ENCODE data around the gene C16orf87.
"Not testable (repeated sequence)": the region's sequence is repeated elsewhere in the genome, so short reads cannot be mapped to it uniquely, and the experiment has no call there.

The C16orf87 gene, protein sequence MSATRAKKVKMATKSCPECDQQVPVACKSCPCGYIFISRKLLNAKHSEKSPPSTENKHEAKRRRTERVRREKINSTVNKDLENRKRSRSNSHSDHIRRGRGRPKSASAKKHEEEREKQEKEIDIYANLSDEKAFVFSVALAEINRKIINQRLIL

DNA sequence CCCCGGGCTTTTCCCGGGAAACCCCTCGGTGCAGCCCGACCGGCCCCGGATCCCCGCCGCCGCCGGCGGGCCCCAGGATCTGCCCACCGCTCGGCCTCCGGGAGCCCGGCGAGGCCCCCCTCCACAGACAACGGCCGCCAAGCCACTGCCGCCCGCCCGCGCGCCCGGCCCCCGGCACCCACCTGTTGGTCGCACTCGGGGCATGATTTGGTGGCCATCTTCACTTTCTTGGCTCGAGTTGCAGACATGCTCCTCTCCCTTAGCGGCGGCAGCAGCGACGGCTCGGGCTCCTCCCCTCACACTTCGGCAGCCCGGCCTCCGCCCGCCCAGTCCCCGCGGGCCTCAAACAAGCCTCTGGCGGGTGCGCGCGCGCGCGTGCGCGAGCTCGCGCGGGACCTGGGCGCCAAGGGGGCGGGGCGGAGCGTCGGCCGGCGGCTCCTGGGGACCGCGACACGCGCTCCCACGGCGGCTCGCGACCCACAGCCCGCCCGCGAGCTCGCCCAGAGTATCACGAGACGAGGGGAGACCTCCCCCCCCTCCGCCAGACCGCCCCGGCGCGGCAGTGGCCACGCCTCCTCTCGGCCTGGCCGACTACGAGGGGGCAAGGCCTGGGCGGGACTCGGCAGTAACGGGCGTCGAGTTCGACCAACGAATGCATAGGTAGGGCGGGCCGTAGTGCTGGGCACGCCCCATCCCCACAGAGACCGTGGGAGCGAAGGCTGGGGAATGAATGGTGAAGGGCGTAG is at the start of gene C16orf87:
TSS of gene C16orf87 (minus strand) at position 279 of the 746 bp plus-strand sequence. CDS start at position 248, 31 bp downstream.
- peak; percentile 88 for DNase-seq (ENCODE audit: low read depth)

DNA sequence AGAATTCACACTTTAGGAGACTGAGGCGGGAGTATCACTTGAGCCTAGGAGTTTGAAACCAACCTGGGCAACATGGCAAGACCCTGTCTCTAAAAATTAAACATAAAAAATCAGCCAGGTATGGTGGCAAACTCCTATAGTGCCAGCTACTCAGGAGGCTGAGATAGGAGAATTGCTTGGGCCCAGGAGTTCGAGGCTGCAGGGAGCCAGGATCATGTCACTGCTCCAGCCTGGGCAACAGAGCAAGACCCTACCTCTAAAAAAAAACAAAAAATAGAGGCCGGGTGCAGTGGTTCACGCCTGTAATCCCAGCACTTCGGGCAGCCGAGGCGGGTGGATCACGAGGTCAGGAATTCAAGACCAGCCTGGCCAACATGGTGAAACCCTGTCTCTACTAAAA is 44.3 kb upstream of the C16orf87 start:
- DNase-seq (ENCODE audit: low read depth) = no peak

DNA sequence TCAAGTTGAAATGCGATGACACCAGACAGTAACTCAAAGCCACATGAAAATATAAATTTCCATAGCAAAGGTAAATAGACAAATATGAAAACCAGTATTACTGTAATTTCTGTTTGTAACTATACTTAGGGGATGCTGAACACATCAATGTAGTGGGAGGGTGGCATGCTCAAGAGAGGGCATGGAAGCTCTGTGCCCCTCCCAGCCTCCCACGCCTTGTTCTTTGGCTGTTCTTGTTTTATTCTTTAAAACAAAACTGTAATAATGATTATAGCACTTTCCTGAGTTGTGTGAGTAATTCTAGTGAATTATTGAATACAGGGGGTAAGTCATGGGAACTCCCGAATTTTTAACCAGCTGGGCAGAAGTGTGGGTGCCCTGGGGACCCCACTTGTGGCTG is 42.2 kb upstream of the C16orf87 start:
- no peak for DNase-seq (ENCODE audit: low read depth)

DNA sequence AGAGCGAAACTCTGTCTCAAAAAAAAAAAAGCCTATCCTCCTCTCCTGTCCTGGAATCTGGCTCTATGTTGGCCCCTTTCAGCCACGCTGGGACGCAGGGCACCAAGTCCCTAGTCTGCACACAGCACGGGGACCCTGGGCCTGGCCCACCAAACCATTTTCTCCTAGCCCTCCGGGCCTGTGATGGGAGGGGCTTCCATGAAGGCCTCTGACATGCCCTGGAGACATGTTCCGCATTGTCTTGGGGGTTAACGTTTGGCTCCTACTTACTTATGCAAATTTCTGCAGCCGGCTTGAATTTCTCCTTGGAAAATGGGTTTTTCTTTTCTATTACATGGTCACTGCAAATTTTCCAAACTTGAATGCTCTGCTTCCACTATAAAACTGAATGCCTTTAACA is 40.6 kb upstream of the C16orf87 start:
- DNase-seq (ENCODE audit: low read depth) = no peak

DNA sequence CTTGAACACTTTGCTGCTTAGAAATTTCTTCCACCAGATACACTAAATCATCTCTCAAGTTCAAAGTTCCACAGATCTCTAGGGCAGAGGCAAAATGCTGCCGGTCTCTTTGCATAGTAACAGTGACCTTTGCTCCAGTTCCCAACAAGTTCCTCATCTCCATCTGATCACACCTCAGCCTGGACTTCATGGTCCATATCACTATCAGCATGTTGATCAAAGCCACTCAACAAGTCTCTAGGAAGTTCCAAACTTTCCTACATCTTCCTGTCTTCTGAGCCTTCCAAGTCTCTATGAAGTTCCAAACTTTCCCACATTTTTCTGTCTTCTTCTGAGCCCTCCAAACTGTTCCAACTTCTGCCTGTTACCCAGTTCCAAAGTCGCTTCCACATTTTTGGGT is 37.9 kb upstream of the C16orf87 start:
- DNase-seq (ENCODE audit: low read depth) = not testable (repeated sequence)

DNA sequence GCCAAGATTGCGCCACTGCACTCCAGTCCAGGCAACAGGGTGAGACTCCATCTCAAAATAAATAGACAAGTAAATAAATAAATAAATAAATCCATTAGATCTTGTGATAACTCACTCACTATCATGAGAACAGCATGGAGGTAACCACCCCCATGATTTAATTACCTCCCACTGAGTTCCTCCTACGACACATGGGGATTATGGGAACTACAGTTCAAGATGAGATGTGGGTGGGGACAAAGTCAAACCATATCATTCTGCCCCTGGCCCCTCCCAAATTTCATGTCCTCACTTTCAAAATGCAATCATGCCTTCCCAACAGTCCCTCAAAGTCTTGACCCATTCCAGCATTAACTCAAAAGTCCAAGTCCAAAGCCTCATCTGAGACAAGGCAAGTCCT is 36.5 kb upstream of the C16orf87 start:
- not testable (repeated sequence) for DNase-seq (ENCODE audit: low read depth)

DNA sequence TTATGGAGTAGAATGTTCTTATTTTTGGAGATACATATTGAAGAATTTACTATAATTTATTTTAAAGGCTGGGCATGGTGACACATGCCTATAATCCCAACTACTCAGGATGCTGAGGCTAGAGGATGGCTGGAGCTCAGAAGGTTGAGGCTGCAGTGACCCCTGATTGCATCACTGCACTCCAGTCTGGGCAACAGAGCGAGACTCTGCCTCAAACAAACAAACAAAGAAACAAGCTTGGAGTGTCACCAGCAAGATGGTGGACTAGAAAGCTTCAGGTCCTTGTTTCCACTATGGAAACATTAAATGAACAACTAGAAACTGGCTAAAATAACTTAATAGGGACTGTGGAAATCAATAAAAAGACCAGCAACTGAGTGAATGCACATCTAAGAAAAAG is 35.3 kb upstream of the C16orf87 start:
- no peak for DNase-seq (ENCODE audit: low read depth)

DNA sequence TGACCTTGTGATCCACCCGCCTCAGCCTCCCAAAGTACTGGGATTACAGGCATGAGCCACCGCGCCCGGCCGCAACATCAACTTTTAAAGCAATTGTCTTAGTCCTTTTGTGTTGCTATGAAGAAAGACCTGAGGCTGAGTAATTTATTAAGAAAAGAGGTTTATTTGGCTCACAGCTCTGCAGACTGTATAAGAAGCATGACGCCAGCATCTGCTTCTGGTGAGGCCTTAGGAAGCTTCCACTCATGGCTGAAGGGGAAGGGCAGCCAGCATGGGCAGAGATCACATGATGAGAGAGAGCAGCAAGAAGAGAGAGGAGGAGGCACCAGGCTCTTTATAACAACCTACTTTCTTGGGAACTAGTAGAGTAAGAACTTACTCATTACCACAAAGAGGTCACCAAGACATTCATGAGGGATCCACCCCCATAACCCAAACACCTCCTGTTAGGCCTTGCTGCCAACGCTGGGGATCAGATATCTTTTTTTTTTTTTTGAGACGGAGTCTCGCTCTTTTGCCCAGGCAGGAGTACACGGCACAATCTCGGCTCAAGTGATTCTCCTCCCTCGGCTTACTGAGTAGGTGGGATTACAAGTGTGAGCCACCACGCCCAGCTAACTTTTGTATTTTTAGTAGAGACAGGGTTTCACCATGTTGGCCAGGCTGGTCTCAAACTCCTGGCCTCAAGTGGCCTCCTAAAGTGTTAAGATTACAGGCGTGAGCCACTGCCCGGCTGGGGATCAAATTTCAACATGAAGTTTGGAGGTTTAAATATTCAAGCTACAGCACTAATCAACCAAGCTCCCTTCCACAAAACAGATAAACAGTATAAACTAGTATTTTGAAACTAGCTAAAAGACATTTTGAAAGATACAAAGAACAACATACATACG is 31.8 kb upstream of the C16orf87 start:
- no peak for DNase-seq (ENCODE audit: low read depth)

DNA sequence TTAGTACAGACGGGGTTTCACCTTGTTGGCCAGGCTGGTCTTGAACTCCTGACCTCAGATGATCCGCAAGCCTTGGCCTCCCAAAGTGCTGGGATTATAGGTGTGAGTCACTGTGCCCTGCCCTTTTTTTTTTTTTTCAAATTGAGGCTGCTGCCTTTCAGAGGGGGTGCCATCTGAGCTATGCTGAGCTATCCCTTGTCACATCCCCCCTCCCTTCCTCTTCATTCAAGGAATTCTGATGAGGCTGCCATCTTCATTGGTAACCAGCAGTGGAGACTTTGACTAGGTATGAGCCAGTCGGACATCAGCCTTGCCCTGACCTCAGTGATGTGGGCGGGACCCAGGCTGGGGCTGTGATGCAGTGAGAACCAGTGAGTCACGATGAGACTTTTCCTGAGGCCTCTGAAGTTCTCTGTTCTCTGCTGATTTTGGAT is 28.8 kb upstream of the C16orf87 start:
- no peak for DNase-seq (ENCODE audit: low read depth)

DNA sequence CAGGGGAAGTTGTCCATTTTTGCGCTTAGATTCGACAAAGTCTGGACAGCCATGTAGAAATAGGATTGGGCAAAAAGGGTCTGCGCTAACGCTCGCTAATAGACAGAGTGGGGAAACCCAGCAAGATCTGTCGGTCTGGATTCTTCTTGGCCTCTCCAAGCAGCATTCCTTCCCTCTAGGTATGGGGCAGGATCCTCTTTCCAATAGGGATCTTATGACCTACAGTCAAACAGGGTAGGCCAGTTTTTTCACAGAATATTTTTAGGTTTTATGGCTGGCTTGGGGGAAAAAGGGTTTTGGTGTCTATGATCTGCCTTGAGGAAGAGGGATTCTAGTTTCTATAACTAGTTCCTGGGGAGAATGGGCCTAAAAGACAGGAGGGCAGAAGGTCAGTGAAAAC is 27.2 kb upstream of the C16orf87 start:
- no peak for DNase-seq (ENCODE audit: low read depth)

DNA sequence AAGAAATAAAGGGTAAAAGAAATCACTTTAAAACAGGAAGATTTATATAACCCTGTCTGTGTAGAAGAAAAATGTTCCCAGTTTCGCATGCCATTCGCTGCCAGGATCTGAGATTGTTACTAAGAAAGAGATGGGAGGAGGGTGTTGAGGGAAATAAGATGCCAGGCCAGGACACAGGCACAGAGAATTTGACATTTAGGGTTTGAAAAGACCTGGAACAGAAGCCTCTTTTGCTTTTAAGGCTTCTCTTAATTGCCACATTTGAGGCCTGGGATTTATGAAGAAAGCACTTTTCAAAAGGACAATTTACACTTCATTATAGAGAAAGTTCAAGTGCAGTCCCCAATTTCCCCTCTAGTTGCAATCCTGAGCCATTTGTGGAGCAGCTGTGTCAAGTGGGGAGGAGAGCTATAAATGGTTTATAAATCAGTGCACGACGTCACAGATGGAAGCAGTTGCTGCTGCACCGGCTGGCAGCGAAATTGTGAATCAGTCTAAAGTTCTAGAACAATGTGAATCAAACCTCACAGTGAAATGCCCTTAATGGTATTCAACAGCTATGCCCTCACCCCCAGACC is 26.5 kb upstream of the C16orf87 start:
- DNase-seq (ENCODE audit: low read depth) = no peak

DNA sequence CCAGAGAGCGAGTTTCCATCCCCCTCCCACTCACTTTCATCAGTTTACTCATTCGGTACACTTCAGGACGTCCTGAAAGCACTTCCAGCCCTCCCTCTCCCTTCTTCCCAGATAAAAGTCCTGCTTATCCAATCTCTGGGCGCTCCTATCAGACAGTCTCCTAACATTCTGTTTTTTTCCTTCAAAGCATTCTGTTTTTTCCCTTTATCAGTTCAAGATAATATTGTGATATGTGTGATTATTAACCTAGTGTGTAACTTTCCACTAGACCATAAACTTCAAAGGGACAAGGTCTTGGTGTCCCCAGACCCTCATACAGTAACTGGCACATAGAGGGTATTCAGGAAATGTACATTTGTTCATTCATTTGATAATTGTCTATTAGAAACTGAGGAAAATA is 24.4 kb upstream of the C16orf87 start:
- no peak for DNase-seq (ENCODE audit: low read depth)

DNA sequence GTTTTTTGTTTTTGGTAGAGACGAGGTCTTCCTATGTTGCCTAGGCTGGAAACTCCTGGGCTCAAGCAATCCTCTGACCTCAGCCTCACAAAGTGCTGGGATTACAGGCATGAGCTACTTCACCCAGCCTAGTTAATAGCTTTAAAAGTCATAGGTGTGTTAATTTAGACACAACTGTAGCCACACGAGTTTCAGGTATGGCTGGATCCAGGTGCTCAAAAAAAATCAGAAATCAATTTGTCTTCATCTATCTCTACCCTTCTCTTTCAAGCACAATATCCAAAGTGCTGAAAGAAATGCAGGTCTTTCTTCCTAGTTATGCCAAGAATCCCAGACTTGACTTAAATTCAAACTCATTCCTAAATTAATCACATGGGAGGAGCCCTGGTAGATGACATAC is 23.9 kb upstream of the C16orf87 start:
- no peak for DNase-seq (ENCODE audit: low read depth)

DNA sequence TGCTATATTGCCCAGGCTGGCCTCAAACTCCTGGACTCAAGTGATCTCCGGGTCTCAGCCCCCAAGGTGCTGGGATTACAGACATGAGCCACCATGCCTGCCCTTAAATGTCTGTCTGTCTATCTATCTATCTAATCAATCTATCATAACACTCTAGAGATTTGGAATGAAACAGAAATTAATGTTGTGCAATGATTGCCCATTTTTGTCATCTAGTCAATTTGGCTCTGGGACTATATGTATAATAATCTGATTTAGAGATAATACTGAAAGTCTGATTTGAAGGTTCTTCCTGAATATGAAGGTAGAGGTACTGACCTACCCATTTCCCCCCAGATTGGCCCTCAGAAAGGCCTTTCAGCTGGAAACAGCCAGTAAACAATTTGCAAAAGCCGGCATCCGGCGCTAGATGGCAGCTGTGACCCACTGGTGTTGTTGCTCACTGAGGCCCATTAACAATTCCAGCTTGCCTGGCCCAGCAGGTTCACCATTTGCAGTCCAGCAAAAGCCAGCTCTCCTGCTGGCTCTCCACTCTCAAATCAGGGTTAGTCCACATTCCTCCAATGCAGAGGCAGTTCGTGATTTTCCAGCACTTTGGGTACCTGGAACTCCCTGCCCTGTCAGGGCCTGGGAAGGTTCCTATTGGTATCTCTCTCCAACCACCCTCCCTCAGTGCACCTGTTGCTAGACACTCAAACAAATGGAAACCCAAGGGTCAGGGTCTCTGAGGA is 22.9 kb upstream of the C16orf87 start:
- DNase-seq (ENCODE audit: low read depth) = peak; percentile 35

DNA sequence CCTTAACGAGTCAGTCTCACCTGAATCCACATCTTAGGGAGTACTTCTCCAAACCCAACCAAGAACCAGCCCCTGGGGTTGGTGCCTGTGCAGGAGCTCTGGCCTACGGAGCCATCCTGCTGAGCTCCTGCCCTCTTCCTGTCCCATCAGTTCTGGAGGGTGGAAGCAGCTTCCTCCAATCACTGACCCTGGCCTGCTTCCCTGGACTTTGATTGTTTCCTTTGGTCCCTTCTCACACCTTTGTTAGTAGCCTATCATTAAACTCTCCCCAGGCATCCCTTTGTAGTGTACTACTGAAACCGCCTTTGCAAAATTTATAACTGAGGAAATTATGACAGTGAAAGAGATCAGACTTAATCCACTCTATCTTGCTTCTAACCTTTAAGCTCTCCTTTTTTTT is 21.1 kb upstream of the C16orf87 start:
- DNase-seq (ENCODE audit: low read depth) = no peak

DNA sequence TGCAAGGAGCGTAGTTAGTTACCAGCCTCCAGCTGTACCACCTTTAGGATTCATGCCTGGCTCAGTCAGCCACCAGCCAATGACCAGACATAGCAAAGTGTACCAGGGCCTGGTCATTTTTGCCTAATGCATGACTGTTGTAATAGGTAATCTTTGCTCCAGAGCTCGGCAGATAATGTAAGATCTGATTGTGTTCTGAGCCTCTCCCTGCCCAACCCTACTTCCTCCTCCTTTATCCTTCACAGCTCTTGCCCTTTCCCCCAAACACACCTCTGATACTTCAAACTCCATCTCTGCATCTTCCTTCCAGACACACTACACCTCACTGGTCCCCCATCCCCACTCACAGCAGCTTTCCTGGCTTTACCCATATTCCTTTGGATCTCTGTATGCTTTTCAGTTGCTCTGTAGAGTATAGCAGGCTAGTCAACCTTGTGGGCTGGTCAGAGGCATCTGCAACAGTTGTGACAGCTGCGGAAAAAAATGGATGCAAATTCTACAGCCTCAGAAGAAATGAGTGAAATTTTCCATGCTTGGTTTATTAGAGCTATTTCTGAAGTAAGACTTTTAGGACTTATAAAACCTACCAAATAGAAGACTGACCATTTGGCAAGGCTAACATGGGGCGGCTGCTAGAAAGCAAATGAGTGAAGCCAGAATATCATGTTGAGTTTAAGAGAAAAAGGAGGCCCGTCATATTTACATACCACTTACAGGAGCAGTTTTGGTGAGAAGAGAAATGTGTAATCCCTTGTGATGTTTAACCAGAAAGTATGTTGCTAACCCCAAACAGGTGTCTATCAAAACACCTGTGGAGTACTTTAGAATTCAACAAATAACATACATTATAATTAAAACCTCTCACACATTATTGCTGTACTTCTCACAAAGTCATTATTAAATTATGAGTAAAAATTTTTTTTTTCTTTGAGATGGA is 19.9 kb upstream of the C16orf87 start:
- DNase-seq (ENCODE audit: low read depth) = no peak

DNA sequence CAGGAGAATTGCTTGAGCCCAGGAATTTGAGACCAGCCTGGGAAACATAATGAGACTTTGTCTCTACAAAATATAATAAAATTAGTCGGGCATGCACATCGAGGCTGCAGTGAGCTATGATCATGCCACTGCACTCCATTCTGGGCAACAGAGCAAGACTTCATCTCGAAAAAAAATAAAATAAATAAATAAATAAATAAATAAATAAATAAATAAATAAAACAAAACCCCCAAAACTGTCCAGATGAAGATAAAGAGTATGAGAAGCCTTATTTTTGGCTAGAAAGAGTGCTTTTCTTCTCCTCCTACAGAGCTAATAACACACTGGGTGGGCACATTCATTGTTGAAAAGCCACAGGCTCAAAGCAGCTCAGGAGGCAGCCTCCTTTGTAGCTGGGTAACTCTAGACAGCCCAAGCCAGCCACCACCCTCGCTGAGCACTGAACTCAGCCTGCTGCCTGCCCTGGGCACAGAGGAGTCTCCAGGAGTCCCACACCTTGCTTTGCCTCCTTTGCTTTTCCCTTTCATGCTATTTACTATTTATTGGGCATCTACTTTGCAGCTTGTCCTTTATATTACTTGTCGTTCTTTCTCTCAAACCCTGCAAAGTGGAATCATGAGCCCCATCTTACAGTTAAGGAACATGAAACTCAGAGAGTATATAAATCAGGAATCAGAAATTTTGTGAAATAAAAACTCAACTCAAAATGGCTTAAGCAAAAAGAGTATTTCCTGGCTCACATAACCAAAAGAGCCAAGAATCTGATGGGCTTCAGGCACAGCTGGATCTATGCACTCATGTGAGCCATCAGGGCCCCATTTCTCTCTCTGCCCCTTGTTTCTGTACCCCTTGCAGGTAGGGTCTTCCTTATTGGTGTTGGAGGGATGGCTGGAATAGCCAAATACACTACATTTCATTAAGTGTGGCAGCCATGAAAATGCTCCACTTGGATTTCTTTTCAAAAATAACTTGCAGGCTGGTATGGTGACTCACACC is 18.1 kb upstream of the C16orf87 start:
- no peak for DNase-seq (ENCODE audit: low read depth)

DNA sequence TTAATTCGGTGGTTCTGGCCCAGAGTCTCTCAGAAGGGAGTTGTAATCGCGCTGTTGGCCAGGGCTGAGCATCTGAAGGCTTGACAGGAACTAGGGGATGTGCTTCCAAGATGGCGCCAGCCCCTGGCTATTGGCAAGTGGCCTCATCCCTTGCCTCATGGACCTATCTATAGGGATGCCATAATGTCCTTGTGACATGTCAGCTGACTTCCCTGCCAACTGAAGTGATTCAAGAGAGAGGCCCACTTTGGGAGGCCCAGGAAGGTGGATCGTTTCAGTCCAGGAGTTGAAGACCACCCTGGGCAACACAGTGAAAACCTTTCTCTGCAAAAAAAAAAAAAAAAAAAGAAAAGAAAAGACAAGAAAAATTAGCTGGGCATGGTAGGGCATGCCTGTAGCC is 15.0 kb upstream of the C16orf87 start:
- DNase-seq (ENCODE audit: low read depth) = no peak

DNA sequence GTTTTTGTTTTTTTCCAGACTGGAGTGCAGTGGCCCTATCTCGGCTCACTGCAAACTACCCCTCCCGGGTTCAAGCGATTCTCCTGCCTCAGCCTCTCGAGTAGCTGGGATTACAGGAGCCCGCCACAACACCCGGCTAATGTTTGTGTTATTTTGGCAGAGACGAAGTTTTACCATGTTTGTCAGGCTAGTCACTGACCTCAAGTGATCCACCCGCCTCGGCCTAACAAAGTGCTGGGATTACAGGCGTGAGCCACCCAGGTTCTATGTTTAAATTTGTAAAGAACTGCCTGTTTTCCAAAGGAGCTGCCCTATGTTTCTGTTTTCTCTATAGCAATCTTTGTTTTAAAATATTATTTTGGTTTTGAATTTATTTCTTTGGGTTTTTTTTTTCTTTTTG is 13.8 kb upstream of the C16orf87 start:
- DNase-seq (ENCODE audit: low read depth) = no peak

Data from activated T-cell treated with anti-CD3 and anti-CD28 coated beads for 1 hour (primary cell).